Effector CD8-positive, alpha-beta T cell (primary cell): Measurements from ENCODE around the gene TRIM75.
"Not testable (repeated sequence)": the region's sequence is repeated elsewhere in the genome, so short reads cannot be mapped to it uniquely, and the experiment has no call there.

Experiments
- DNase-seq: peaks from one replicate; lab custom pipeline; 2025; lab: John Stamatoyannopoulos, UW
- total RNA-seq, 4 experiments: gene quantifications; one replicate each; lab custom pipeline; 2026; lab: John Stamatoyannopoulos, UW

Gene TRIM75
- 0 reads per million in 4 experiments for total RNA-seq

- DNase-seq: no peak
These were observed at the start of gene TRIM75 for GRCh38 chr4:165053645-165054044. TSS of gene TRIM75 (plus strand) at chr4:165053866. CDS start at chr4:165059148, 5,282 bp downstream.

- no peak for DNase-seq
These were observed 48.2 kb upstream of the TRIM75 start for GRCh38 chr4:165005352-165005925.

- no peak for DNase-seq
These were observed 47.2 kb upstream of the TRIM75 start for GRCh38 chr4:165006456-165006855.

- DNase-seq: no peak
These were observed 46.8 kb upstream of the TRIM75 start for GRCh38 chr4:165006886-165007285.

- no peak for DNase-seq
These were observed 44.0 kb upstream of the TRIM75 start for GRCh38 chr4:165009493-165010227.

- no peak for DNase-seq
These were observed 43.2 kb upstream of the TRIM75 start for GRCh38 chr4:165010487-165010886.

GRCh38 chr4:165010991-165011390 is 42.7 kb upstream of the TRIM75 start:
- no peak for DNase-seq

GRCh38 chr4:165011403-165011802 is 42.3 kb upstream of the TRIM75 start:
- DNase-seq: no peak

GRCh38 chr4:165013691-165014090 is 40.0 kb upstream of the TRIM75 start:
- DNase-seq: no peak

- DNase-seq: no peak
These were observed 36.7 kb upstream of the TRIM75 start for GRCh38 chr4:165016971-165017370.

- not testable (repeated sequence) for DNase-seq
These were observed 33.7 kb upstream of the TRIM75 start for GRCh38 chr4:165019995-165020394.

GRCh38 chr4:165025782-165026181 is 27.9 kb upstream of the TRIM75 start:
- DNase-seq: not testable (repeated sequence)

GRCh38 chr4:165027762-165028402 is 25.8 kb upstream of the TRIM75 start:
- no peak for DNase-seq

- no peak for DNase-seq
These were observed 22.0 kb upstream of the TRIM75 start, which contains the start of gene TRIM60 for GRCh38 chr4:165031436-165032211. TSS of gene TRIM60 (plus strand) at chr4:165031999. CDS start at chr4:165040073, 8,074 bp downstream.

GRCh38 chr4:165048170-165048569 is 5.5 kb upstream of the TRIM75 start:
- DNase-seq: no peak

- DNase-seq: no peak
These were observed 1.0 kb upstream of the TRIM75 start for GRCh38 chr4:165052627-165053026.

GRCh38 chr4:165055601-165056000 is 1.9 kb downstream of the TRIM75 start:
- DNase-seq: no peak

- DNase-seq: no peak
These were observed 5.0 kb downstream of the TRIM75 start for GRCh38 chr4:165058666-165059065.

- no peak for DNase-seq
These were observed 5.7 kb downstream of the TRIM75 start for GRCh38 chr4:165059386-165059785.

GRCh38 chr4:165060938-165061337 is 7.3 kb downstream of the TRIM75 start:
- DNase-seq: no peak

GRCh38 chr4:165070560-165070959 is 16.9 kb downstream of the TRIM75 start:
- DNase-seq: no peak

GRCh38 chr4:165073346-165073745 is 19.7 kb downstream of the TRIM75 start:
- DNase-seq: not testable (repeated sequence)
